Measurements from ENCODE around the gene DCAF16. TPM values are rescaled to one million over a fixed set of nuclear protein-coding genes. Genes with fewer than 3 reads are reported as not detected.

The DCAF16 gene
- total and polyA plus RNA-seq, 10 of the 15 experiments (the other 5 are each of a cell fraction or from before 2014, with no cell fraction given) = 5.8 to 48.6 (median 26.0) TPM

GRCh38 chr4:17788956-17789355 lies 21.6 kb downstream of the DCAF16 start (continued):
- TF ChIP-seq E2F8 (IDR thresholded peaks at IDR 0.05; ENCODE audit: low read depth, partially characterized antibody) (no peak), ZBED1 (IDR thresholded peaks at IDR 0.05; ENCODE audit: borderline replicate concordance) (no peak), ZBTB33 (IDR thresholded peaks at IDR 0.05) (no peak), RAD21 (IDR thresholded peaks at IDR 0.05; ENCODE audit: insufficient read depth, low read depth, low read length) (no peak)

GRCh38 chr4:17787315-17787714 lies 23.2 kb downstream of the DCAF16 start:
- WGBS (ENCODE audit: insufficient coverage, insufficient replicate concordance, low lambda C conversion rate, missing lambda C conversion rate) = 90% methylated on average over 5 of the region's 5 CpGs
- no peak overlapping the region for H2AFZ ChIP-seq (ENCODE audit: control insufficient read depth, low read depth, low read length)
- DNase-seq (ENCODE audit: low read depth, low spot score) (no peak), FAIRE-seq (peak; percentile 18), ATAC-seq (no peak)
- no peaks in the 10 kb centered on the region for H3K4me1 ChIP-seq (ENCODE audit: control insufficient read depth, insufficient read depth, low read length)
- no peaks in the 10 kb centered on the region for H3K79me2 ChIP-seq (ENCODE audit: control insufficient read depth, insufficient read depth, low read length)
- ChIA-PET SMC1A (ENCODE audit: uncharacterized antibody, unreplicated experiment) (interaction anchor here (0.6 to 3.1 kb wide), 2 partner anchors 18 to 23 kb away, joined by 4 to 12 read pairs; no protein-coding TSS in a partner anchor), CTCF (interaction anchor here (1.1 to 1.9 kb wide), 6 partner anchors 18 to 238 kb away, joined by 3 to 5 read pairs (median 4); partner anchors contain the start of gene MED28), POLR2A (interaction anchor here (0.6 kb wide), 1 partner anchor 849 kb away, joined by 3 read pairs; no protein-coding TSS in a partner anchor), RAD21 (ENCODE audit: unreplicated experiment) (no interaction called here)
- H3K27ac ChIP-seq (ENCODE audit: control insufficient read depth, insufficient read depth) = no peak overlapping the region
- in situ Hi-C loops (cut with MboI) (no loop called here), intact Hi-C loops (cut with micrococcal nuclease; ENCODE audit: unreplicated experiment) (no loop called here)
- no peaks in the 10 kb centered on the region for H3K27me3 ChIP-seq (replicated peaks in 1 of 2; ENCODE audit: control insufficient read depth in 2 of 2, insufficient read depth in 2 of 2, low read length in 1 of 2)
- no peak overlapping the region for H3K9ac ChIP-seq (ENCODE audit: control insufficient read depth, insufficient read depth, low read length)
- H3K36me3 ChIP-seq (ENCODE audit: control insufficient read depth in 2 of 2, insufficient read depth in 2 of 2, low read length in 1 of 2) = no peaks in the 10 kb centered on the region
- no peaks in the 10 kb centered on the region; the same call in 2 of the 3 replicates for H3K9me3 ChIP-seq (replicated peaks; ENCODE audit: control insufficient read depth, insufficient read depth, low read length)
- H3K4me2 ChIP-seq (ENCODE audit: control insufficient read depth, insufficient read depth) = no peak overlapping the region
- H4K20me1 ChIP-seq (ENCODE audit: control insufficient read depth, insufficient read depth) = no peaks in the 10 kb centered on the region
- BruUV-seq (replicated peaks) = no TSS peak
- H3K4me3 ChIP-seq = no peak overlapping the region
- TF ChIP-seq TCF12 (IDR thresholded peaks at IDR 0.05; ENCODE audit: low read depth, low read length) (no peak), MTA3 (IDR thresholded peaks at IDR 0.05; ENCODE audit: borderline replicate concordance, low read length) (no peak), NRF1 (conservative IDR thresholded peaks at IDR 0.05; ENCODE audit: low read depth, low read length) (no peak), ATF3 (IDR thresholded peaks at IDR 0.05; ENCODE audit: borderline replicate concordance, extremely low read depth, low read depth, low read length) (no peak), EZH2 (IDR thresholded peaks at IDR 0.05; ENCODE audit: borderline replicate concordance, control insufficient read depth, low read depth, low read length) (no peak), SKIL (IDR thresholded peaks at IDR 0.05; ENCODE audit: low read depth, poor library complexity, severe bottlenecking) (no peak), ZNF217 (IDR thresholded peaks at IDR 0.05) (no peak), SIX5 (IDR thresholded peaks at IDR 0.05; ENCODE audit: low read depth, low read length, severe bottlenecking) (no peak), IRF5 (IDR thresholded peaks at IDR 0.05; ENCODE audit: borderline replicate concordance) (no peak)

Data from GM12878 (cell line).